IMR-90 (cell line): ENCODE results near the gene FNIP2. TPM values are rescaled to one million over a fixed set of nuclear protein-coding genes. Genes with fewer than 3 reads are reported as not detected.

ENCODE experiments used
- ATAC-seq: fragments of 200-7000 bp; cut with Tn5 transposase; 2 replicates; pipeline ENCODE4 v1.9.1; 2020; ENCODE audit warnings: low read depth, mild to moderate bottlenecking, moderate library complexity
- BruUV-seq: library from RNA; stranded (reverse); fragments of 400-500 nt; replicated peaks from 2 replicates; lab custom pipeline; 2021; lab: Mats Ljungman, UMichigan
- CTCF ChIA-PET: fragments of 300-600 bp; formaldehyde crosslinking; extraction: SDS; loops from one replicate; lab custom pipeline; 2021; ENCODE audit warnings: antibody characterized with exemption; lab: Yijun Ruan, JAX
- POLR2A ChIA-PET: fragments of 300-600 bp; sonication (Branson Sonifier 250); formaldehyde crosslinking; loops from one replicate; lab custom pipeline; 2022; ENCODE audit warnings: antibody characterized with exemption; ENCODE audit not compliant: unreplicated experiment; lab: Charles Lee
- DNase-seq: peaks from one replicate; pipeline ENCODE4 v3.0.0; 2013
- H2AFZ ChIP-seq: replicated peaks from 2 replicates; pipeline ENCODE3; 2013; ENCODE audit warnings: low read length, mild to moderate bottlenecking; ENCODE audit not compliant: poor library complexity
- H2AK5ac ChIP-seq: 2 replicates; pipeline ENCODE4 v1.6.1; 2013; ENCODE audit warnings: low read depth, low read length, inconsistent platforms
- H2AK9ac ChIP-seq: replicated peaks from 2 replicates; pipeline ENCODE3; 2013; ENCODE audit warnings: mild to moderate bottlenecking, low read depth, low read length, moderate library complexity; ENCODE audit not compliant: poor library complexity
- H2BK120ac ChIP-seq: 2 replicates; pipeline ENCODE4 v1.6.1; 2013; ENCODE audit warnings: low read depth, low read length, inconsistent platforms
- H2BK15ac ChIP-seq: 3 replicates; pipeline ENCODE4 v1.6.1; 2013; ENCODE audit warnings: low read depth, low read length, inconsistent platforms
- H2BK20ac ChIP-seq: 2 replicates; pipeline ENCODE4 v1.6.1; 2013; ENCODE audit warnings: low read depth, mild to moderate bottlenecking, inconsistent platforms, low read length, moderate library complexity
- H2BK5ac ChIP-seq: 2 replicates; pipeline ENCODE4 v1.6.1; 2013; ENCODE audit warnings: mild to moderate bottlenecking, low read depth, low read length, inconsistent platforms; ENCODE audit not compliant: poor library complexity, severe bottlenecking
- H3K14ac ChIP-seq: replicated peaks from 2 replicates; pipeline ENCODE4 v1.6.1; 2013; ENCODE audit warnings: low read depth, low read length, inconsistent platforms
- H3K18ac ChIP-seq: 2 replicates; pipeline ENCODE4 v1.6.1; 2013; ENCODE audit warnings: low read depth, low read length, control low read depth
- H3K23ac ChIP-seq: 2 replicates; pipeline ENCODE4 v1.6.1; 2013; ENCODE audit warnings: low read depth, low read length, inconsistent platforms
- H3K27ac ChIP-seq: 2 replicates; pipeline ENCODE4 v1.5.1; 2013; ENCODE audit warnings: mild to moderate bottlenecking, control low read depth, low read length; ENCODE audit not compliant: insufficient read depth
- H3K27me3 ChIP-seq: 2 replicates; pipeline ENCODE4 v1.6.1; 2013; ENCODE audit warnings: low read length; ENCODE audit not compliant: control insufficient read depth, insufficient read depth
- H3K36me3 ChIP-seq: 2 replicates; pipeline ENCODE4 v1.6.1; 2013; ENCODE audit warnings: low read length, mixed read lengths; ENCODE audit not compliant: control insufficient read depth, insufficient read depth
- H3K4ac ChIP-seq: 2 replicates; pipeline ENCODE4 v1.6.1; 2013; ENCODE audit warnings: low read depth, low read length, inconsistent platforms
- H3K4me1 ChIP-seq: 2 replicates; pipeline ENCODE4 v1.6.1; 2013; ENCODE audit warnings: low read length, mixed read lengths; ENCODE audit not compliant: control insufficient read depth, insufficient read depth
- H3K4me2 ChIP-seq: 2 replicates; pipeline ENCODE4 v1.6.1; 2013; ENCODE audit warnings: low read depth, mild to moderate bottlenecking, control low read depth, low read length, moderate library complexity
- H3K4me3 ChIP-seq: 2 replicates; pipeline ENCODE4 v1.5.1; 2013; ENCODE audit warnings: low read depth, mild to moderate bottlenecking, control low read depth, low read length, moderate library complexity; ENCODE audit not compliant: insufficient read depth
- H3K56ac ChIP-seq: 2 replicates; pipeline ENCODE4 v1.6.1; 2013; ENCODE audit warnings: low read length, inconsistent platforms; ENCODE audit not compliant: insufficient read depth; ENCODE audit errors: extremely low read depth
- H3K79me1 ChIP-seq, 2 experiments: 2 replicates each; pipeline ENCODE4 v1.6.1; 2013; ENCODE audit warnings: low read length in 2 of 2, inconsistent platforms in 1 of 2, low read depth in 1 of 2
- H3K9ac ChIP-seq: 2 replicates; pipeline ENCODE4 v1.6.1; 2013; ENCODE audit warnings: low read depth, low read length, control low read depth
- H3K9me1 ChIP-seq: 2 replicates; pipeline ENCODE4 v1.6.1; 2013; ENCODE audit warnings: low read length, inconsistent platforms; ENCODE audit not compliant: insufficient read depth
- H3K9me3 ChIP-seq: 2 replicates; pipeline ENCODE4 v1.6.1; 2013; ENCODE audit warnings: low read length; ENCODE audit not compliant: control insufficient read depth, insufficient read depth
- H4K20me1 ChIP-seq: 2 replicates; pipeline ENCODE4 v1.6.1; 2013; ENCODE audit warnings: low read length, inconsistent platforms; ENCODE audit not compliant: insufficient read depth
- H4K5ac ChIP-seq: 2 replicates; pipeline ENCODE4 v1.6.1; 2013; ENCODE audit warnings: mild to moderate bottlenecking, low read depth, low read length, control low read depth
- H4K8ac ChIP-seq, 2 experiments: 2 replicates each; pipeline ENCODE4 v1.6.1; 2013; ENCODE audit warnings: low read depth in 2 of 2, low read length in 2 of 2, control low read depth in 1 of 2, inconsistent platforms in 1 of 2
- H4K91ac ChIP-seq: 2 replicates; pipeline ENCODE4 v1.6.1; 2013; ENCODE audit warnings: low read depth, low read length, inconsistent platforms; ENCODE audit not compliant: insufficient read depth
- BHLHE40 ChIP-seq: fragments of 150-350 bp; IDR thresholded peaks from 2 replicates; pipeline ENCODE4 v1.6.1; 2016; ENCODE audit warnings: mild to moderate bottlenecking, low read depth, low read length
- CEBPB ChIP-seq: IDR thresholded peaks from 2 replicates; pipeline ENCODE4 v1.6.1; 2012; ENCODE audit warnings: low read depth, low read length, improper control_type of control experiment
- POLR2A ChIP-seq: IDR thresholded peaks from 2 replicates; pipeline ENCODE4 v1.6.1; 2012; ENCODE audit warnings: mild to moderate bottlenecking, low read depth, low read length
- RAD21 ChIP-seq: IDR thresholded peaks from 2 replicates; pipeline ENCODE4 v1.6.1; 2012; ENCODE audit warnings: low read length, improper control_type of control experiment
- SMC3 ChIP-seq: fragments of 150-350 bp; IDR thresholded peaks from 2 replicates; pipeline ENCODE4 v1.6.1; 2016; ENCODE audit warnings: low read depth, mild to moderate bottlenecking, antibody characterized with exemption, low read length, moderate library complexity
- dilution Hi-C: fragments of 300-500 bp; cut with HindIII; formaldehyde crosslinking; loops from one replicate; pipeline ENCODE4 v1.14.3; 2018; ENCODE audit warnings: low sequenced_read_pairs; ENCODE audit not compliant: unreplicated experiment
- in situ Hi-C: fragments of 300-500 bp; cut with MboI; formaldehyde crosslinking; loops from 3 replicates; pipeline ENCODE4 v1.14.3; 2019; ENCODE audit warnings: low sequenced_read_pairs, inconsistent platforms, mixed read lengths
- intact Hi-C: fragments of 100-400 bp; cut with micrococcal nuclease; formaldehyde crosslinking; loops from 2 replicates; pipeline ENCODE4 v1.10.0; 2022
- polyA plus RNA-seq, 3 experiments: library from polyadenylated mRNA; depleted of rRNA; stranded (reverse); fragments of >200 nt; gene quantifications; 2 replicates each; pipeline ENCODE4 v1.2.3, GENCODE V29; 2012; ENCODE audit warnings: low replicate concordance in 1 of 3
- total RNA-seq: library from RNA; depleted of rRNA; stranded (reverse); fragments of >200 nt; gene quantifications from 2 replicates; pipeline ENCODE4 v1.2.3, GENCODE V29; 2012
- TF ChIP-seq, protein P1 (sequence below): fragments of 150-350 bp; IDR thresholded peaks from 2 replicates; pipeline ENCODE4 v1.6.1; 2016; ENCODE audit warnings: low read depth, mild to moderate bottlenecking, low read length, moderate library complexity, borderline replicate concordance

Gene FNIP2
- total and polyA plus RNA-seq, 2 of the 4 experiments (the other 2 are of a cell fraction): 4.7 to 24.6 TPM

DNA sequence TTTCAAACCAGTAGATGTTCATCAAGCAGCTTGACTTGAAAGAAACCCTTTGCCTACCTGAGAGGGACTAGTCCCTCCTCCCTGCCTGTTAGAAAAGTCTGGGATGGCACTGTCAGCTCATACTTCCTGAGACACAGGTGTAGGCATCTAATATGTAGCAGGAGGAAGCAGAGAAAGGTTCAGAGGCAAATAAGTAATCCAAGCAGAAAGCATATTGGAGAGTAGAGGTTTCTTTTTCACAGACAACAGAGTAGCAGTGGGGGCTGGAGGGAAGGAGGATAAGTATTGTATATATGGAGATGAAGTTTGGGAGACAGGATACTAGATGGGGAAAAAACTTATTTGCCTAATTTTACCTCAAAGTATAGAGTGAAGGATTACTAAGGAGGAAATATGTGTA lies 81.5 kb downstream of the FNIP2 start:
- POLR2A ChIA-PET: no interaction called here
- Histone ChIP-seq H3K56ac (no peak overlapping the region), H3K18ac (no peak overlapping the region), H2BK120ac (no peak overlapping the region), H3K4me3 (no peak overlapping the region), H3K4me2 (no peak overlapping the region), H2AFZ (no peak overlapping the region), H3K27me3 (no peaks in the 10 kb centered on the region), H3K79me1 (peaks cover 0 to 3% of the 10 kb centered on the region in 2 experiments; a peak in 1 of 4 replicates), H4K5ac (no peak overlapping the region), H3K36me3 (peaks cover 4% of the 10 kb centered on the region; the same call in 1 of the 2 replicates), H3K14ac (no peak overlapping the region), H4K8ac (no peak overlapping the region), H3K9ac (no peak overlapping the region), H2AK9ac (no peak overlapping the region), H2AK5ac (no peak overlapping the region), H3K23ac (no peak overlapping the region), H3K4ac (no peak overlapping the region), H2BK5ac (no peak overlapping the region), H4K20me1 (no peaks in the 10 kb centered on the region), H3K4me1 (peaks cover under 1% of the 10 kb centered on the region; the same call in 1 of the 2 replicates), H3K9me1 (no peaks in the 10 kb centered on the region; the same call in 1 of the 2 replicates), H3K27ac (no peak overlapping the region), H3K9me3 (no peaks in the 10 kb centered on the region), H2BK15ac (no peak overlapping the region), H4K91ac (no peak overlapping the region), H2BK20ac (no peak overlapping the region)
- ATAC-seq (no peak), DNase-seq (no peak)
- TF ChIP-seq RAD21: no peak
- TF ChIP-seq, protein P1, sequence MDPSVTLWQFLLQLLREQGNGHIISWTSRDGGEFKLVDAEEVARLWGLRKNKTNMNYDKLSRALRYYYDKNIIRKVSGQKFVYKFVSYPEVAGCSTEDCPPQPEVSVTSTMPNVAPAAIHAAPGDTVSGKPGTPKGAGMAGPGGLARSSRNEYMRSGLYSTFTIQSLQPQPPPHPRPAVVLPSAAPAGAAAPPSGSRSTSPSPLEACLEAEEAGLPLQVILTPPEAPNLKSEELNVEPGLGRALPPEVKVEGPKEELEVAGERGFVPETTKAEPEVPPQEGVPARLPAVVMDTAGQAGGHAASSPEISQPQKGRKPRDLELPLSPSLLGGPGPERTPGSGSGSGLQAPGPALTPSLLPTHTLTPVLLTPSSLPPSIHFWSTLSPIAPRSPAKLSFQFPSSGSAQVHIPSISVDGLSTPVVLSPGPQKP: no peak
- no peak for TF ChIP-seq CEBPB
- no peak for TF ChIP-seq POLR2A
- no peak for TF ChIP-seq BHLHE40
- TF ChIP-seq SMC3: no peak
- intact Hi-C loops (loop anchor here (1.0 to 10.0 kb wide), 4 partner anchors 81 to 598 kb away; partner anchors contain the start of gene FNIP2), in situ Hi-C loops (no loop called here), dilution Hi-C loops (no loop called here)
- CTCF ChIA-PET: no interaction called here
- no TSS peak for BruUV-seq
